Measurements from ENCODE around the gene ARL15.

Gene ARL15

DNA sequence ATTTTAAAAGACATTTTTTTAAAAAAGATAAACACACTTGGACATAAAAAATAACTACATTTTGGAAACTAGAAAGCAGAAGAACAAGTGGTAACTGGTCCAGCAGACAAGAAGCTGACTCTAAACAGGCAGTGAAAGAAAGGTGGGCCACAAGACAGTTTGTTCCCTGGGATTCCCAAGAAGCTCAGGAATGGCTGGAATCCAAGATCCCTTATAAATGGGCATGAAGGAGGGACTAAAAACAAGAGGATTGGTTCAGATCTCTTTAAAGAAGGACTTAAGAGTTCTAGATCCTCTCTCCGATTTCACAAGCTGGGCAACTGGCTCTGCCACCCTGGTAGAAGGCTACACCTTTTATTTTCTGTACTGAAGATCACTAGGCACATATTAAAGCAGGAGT lies 102.8 kb downstream of the ARL15 start:
- no peak for DNase-seq (ENCODE audit: low read depth)

DNA sequence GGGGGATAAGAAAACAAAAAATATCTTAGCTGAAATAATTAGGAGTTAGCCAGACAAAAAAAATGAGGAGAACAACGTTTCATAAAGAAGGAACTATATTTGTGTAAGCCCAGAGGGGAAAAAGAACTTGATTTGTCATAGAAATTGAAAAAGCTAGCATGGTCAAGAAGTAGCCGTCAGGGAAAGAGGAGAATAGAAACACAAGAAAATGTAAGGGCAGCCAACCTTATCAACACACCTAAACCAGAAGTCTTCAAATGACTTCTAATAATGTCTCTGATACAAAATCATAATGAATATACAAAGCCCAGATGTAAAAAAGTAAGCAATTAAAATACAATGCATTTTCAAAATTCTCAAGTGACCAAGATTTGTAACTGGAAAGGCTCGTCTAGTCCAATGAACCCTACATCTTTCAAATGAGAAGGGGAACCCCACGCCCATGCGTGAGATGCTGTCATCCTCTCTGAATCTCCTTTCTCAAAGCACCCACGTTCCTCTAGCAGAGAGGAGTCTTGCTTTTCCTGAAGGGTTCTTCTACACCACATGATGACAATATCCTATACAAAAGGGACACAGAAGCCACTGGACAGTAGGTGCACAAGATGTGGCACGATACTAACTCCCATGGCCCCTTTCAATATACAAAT lies 103.7 kb downstream of the ARL15 start:
- DNase-seq (ENCODE audit: low read depth): no peak

DNA sequence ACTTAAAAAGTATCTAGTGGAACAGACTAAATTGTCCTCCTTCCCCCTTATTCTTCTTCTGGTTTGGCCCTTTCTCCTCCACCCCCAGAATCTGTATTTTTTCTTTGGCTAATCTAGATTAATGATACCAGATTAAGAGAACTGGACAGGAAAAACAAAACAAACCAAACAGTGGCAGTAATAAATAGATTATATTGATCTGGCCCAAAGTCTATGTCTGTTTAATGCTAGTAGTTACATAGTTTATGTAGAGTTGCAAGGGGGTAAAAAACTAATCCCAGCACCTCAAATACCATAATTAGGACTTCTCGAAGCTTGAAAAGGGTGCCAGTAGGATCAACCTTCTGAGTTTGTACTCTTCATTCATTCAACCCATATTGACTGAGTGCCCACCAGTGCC lies 104.5 kb downstream of the ARL15 start:
- no peak for DNase-seq (ENCODE audit: low read depth)

DNA sequence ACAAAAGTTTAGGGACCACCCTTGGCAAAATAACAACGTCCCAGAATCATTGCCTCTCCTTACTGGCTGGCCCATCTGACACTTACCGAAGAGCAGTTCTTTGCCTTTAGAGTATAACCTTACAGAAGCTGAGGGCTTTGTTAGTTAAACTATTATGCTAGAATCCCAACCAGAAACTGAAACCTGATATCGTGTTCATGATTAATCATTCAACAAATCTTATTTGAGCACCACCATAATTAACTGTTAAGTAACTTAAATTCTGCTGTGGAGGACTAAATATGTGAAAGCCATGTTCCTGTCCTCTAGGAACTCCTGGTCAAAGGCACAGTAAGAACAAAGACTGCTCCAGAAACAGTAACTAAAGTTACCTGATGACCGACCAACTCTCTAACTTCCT lies 104.9 kb downstream of the ARL15 start:
- DNase-seq (ENCODE audit: low read depth): no peak

DNA sequence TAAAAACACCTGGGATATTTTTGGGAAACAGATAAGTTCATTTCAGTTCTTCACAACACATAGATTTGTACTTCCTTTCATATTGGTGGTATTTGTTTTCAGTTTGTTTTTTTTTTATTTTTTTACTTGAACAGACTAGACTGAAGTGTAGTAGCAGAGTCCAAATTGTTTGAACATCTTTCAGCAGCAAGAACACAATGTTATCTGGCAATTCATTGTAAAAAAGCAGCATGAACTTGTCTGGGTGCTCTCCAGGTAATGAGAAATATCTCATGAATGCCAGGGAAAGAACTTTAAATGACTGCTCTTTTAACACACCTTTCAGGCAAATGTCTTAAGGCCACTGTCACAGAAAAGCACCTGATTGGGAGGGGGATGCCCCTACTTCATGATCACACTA lies 113.4 kb downstream of the ARL15 start:
- DNase-seq (ENCODE audit: low read depth): no peak

DNA sequence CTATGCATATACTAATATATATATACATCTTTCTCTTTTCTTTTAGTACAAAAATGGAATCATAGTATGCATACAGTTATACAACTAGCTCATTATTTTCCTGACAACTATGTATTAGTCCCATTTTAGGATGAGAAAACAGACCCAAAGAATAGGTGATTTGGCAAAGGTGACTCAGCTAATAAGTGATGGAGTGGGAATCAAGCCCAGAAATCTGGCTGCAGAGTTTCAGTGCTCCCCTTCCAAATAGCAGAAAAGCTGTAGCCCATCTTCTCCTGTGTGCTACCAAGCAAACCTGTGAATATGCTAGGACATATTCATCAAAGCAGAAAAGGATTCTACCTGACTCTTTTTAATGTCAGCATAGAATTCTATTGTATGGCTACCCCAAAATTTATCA lies 114.7 kb downstream of the ARL15 start:
- no peak for DNase-seq (ENCODE audit: low read depth)

DNA sequence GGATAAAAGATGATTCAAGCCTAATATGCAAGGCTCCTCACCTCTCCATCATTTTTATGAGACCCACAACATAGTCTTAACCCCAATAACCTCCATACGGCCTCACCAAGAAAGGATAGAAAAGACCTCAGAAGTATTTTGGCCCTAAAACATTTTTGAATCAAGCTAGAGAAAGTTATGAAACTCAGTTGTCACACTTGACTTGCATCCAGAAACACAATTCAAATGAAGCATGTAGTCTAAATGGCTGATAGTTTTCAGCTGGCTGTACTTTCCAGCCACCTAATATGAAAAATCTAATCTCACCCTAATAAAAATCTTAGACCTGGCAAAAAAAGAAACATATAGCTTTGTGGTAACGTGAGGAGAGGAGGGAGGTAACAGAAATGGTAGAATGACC lies 116.1 kb downstream of the ARL15 start:
- no peak for DNase-seq (ENCODE audit: low read depth)

DNA sequence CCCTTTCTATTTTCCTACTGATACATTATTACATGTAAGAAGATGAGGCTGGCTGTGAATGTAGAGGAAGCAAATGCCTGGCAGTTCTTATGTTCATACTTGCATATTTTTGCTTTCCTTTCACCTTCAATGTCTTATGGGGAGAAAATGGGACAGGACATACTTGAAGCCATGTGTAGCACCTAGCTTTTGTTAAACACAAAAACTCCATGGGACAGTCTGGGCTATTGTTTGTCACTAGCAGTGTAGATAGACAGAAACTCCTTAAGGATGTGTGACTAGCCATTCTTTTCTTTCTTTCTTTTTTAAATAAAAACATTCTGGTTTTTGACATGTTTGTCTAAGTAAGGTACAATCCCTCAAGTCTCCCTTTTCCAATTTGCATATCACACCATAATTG lies 122.7 kb downstream of the ARL15 start:
- no peak for DNase-seq (ENCODE audit: low read depth)

DNA sequence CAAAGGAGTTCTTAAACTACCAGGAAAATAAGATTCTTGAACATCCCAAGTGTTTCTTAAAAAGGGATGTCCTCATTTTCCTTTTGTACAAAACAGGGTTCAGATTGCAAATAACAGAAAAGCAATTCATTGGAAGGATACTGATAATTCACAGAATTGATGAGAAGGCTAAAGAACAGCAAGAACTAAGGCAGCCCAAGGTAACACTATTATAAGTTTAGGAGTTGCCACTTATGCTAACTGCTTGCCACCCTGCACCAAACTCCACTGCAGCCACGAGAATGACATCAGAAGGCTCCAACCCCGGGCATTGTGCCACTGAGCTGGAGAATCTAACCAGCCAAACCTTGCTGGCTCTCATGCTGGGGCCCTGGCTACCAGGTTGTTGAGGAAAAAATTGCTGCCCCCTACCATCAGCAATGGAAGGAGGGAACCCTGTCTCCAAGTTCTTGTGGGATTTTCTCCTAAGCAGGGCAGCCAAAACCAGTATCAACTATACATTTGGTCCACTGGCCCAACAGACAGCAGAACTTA lies 123.4 kb downstream of the ARL15 start:
- DNase-seq (ENCODE audit: low read depth): no peak

DNA sequence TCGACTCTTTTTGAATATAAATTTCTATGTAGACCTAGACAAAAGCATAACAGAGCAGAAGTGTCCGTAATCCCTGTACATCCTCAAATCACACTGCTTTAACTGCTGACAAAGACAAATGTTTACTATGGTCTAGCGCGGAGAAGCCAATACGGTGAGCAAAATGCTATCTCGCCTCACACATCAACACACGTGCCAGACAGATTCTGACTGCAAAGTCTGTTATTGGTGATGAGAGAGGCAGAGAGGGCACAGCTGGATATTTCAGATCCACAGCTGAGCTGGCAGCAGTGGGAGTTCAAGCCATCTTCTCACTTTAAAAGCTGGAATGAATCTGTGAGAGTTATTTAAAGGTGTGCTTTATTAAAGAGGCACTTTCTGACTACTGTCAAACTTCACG lies 124.3 kb downstream of the ARL15 start:
- DNase-seq (ENCODE audit: low read depth): no peak

DNA sequence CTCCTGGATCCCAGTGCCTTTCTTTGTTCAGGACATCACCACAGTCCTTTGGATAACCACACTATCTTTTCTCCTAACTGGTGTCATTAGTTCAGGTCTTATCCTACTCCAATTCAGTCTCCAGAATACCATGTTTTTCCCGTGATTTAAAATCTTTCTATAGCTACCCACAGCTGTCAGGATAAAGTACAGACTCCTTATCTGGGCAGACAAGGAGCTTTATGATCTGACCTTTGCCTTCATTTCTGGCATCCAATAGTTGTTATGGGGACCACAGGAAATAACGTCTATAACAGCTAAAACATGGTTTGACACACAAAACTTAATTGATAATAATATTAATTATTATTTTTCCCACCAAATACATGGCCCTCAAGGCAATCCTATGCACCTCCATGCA lies 125.6 kb downstream of the ARL15 start:
- DNase-seq (ENCODE audit: low read depth): no peak

DNA sequence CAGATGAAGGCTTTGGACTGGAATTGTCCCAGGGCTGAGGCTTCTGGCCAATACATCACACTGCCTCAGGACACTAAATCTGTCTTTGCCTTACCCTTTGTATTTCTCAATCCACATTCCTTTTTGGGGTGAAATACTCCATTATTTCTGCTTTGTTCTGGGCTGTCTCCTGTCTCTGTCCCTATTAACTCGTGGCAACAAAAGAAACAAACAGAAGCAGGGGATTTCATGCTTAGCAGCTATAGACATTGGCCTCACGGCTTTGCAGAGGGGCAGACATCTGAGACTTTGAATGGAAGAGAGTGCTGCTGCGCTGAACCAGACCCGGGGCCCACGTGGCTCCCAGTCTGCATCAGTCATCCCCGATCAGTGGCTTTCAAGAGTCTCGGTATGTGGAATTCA lies 129.7 kb downstream of the ARL15 start:
- DNase-seq (ENCODE audit: low read depth): peak; percentile 57

DNA sequence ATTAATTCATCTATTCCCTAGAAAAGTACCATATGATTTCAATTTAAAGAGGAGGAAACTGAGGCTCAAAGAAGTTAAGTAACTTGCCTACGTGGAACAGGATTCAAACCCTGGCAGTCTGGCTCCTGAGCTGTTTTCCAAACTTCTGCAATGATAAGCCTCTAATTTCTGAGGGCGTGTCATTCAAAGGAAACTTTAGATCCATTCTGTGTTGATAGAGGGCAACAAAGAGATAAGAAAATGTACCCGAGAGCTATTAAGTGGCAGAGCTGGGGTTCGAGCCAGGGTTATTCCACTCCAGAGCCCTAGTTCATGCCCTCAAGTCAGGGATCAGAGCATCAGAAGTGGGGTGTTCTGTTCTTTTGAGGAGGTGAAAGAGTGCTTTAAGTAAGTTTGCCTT lies 131.4 kb downstream of the ARL15 start:
- no peak for DNase-seq (ENCODE audit: low read depth)

DNA sequence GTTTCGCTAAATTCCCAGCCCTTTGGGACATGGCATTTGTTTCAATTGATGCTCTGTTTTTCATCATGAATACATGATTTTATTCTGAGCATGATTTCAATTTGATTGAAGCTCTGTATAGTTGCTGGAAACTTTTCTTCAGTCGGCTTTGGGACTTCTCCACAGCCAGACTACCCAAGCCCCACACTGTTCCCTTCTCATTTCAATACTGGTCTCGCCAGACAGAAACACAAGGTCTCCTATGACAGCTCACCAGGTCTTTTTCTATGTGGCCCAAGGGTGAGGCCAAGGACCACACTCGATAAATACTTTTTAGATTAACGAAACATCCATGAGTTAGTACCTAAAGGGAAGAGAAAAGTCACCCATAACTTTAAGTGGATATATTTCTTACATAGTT lies 132.2 kb downstream of the ARL15 start:
- DNase-seq (ENCODE audit: low read depth): no peak

DNA sequence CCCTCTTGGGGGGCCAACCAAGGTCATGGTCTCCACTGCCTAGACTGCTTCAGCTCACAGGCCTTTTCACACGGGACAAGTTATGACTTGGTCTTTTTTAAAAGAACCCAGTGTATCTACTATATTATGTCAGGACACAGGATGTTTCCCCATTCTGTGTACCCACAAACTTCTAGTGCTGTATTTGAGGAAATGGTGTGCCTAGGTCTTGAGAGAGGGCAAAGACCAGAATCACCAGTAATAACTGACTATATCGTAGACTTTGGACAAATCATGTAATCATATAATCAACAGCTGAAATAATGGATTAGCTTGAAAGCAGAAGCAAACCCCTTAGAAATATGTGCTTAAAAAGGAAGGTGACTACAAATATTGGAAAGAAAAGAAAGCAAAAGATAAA lies 133.3 kb downstream of the ARL15 start:
- DNase-seq (ENCODE audit: low read depth): no peak

DNA sequence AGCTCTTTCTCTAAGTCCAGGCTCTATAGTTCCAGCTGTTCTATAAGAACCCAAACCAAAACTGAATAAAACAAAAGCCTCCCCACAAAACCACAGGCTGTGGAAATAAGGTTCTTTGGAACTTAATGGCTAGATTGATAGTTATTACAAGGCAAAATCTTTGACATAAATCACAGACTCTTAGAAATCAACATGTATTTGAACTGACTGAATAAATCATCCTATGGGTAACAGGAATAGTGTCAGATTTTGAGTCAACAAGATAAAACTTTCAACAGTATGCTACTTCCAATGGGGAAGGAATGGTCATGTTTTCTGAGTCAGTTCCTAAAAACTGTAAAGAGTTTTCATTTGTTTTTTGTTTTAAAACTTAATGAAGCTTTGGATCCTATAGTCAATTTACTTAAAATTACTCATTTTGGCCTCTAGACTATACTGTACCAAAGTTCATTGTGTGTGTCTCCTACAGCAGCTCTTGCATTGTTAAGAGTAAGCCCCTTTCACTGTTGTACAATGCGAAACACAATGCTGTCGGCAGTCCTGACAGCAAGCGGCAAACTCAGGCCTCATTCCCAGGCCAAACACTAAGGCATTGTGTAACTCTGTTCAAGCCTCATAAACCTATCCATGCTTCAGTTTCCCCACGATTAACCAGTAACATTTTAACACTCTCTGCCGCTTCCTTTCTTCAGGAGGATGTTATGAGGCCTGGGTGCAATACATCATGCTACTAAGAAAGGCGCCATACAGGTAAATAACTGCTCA lies 134.1 kb downstream of the ARL15 start:
- DNase-seq (ENCODE audit: low read depth): peak; percentile 40

DNA sequence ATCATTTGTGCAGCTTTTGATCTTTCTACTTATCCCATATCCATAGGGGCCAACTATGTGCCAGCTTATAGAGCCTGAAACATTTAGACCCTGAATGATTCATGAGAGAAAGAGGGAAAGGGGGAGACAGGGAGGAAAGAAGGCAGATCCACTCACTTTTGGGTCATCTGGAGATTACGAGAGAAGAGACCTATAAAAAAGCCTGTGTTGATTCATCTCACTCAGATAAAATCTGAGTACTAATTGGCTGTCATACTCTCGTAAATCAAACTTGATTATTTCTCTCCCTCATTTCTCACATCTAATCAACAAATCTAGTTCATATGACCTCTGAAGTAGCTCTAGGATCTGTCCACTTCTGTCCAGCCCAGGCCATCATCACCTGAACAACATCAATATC lies 137.1 kb downstream of the ARL15 start:
- no peak for DNase-seq (ENCODE audit: low read depth)

DNA sequence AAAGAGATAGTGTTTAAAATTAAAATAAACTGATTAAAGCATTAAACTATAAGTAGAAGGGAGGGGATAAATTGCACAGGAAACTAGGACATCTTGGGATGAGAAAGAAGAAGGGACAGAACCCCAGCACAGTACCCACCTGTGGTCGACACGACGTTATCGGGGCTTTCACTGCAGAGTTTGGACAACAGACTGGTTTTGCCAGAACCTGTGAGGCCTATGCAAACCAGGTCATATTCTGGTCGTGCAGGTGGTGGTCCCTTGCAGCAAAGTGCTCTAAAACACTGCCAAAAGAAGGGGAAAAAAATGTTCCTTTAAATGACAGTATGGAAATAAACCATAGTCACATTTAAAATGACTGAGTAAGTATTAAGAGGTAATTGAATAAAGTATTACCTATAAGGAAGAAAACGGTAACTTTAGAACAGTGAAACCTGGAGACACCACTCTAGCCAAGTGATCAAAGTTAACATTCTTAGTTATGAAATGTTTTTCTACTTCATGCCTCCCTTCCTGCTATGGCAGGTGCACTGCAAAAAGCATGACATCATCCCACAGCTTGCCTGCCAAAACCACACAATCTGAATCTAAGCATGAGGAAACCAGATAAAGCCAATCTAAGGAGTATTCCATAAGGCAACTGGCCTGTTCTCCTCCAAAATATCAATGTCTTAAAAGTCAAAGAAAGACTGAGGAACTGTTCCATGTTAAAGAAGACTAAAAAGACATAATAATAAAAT lies 138.6 kb downstream of the ARL15 start:
- DNase-seq (ENCODE audit: low read depth): peak; percentile 74

DNA sequence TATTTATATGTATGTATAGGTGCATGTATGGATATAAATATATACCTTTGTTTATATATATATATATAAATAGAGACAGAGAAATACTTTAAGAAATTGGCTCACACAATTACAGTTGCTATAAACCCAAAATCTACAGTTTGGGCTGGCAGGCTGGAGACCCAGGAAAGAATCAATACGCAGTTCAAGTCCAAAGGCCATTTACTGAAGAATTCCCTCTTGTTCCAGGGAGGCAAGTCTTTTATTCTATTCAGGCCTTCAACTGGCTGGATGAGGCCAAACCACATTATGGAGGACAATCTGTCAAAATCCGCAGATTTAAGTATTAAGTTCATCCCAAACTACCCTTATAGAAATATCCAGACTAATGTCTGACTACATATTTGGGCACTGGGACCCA lies 144.7 kb downstream of the ARL15 start:
- no peak for DNase-seq (ENCODE audit: low read depth)

DNA sequence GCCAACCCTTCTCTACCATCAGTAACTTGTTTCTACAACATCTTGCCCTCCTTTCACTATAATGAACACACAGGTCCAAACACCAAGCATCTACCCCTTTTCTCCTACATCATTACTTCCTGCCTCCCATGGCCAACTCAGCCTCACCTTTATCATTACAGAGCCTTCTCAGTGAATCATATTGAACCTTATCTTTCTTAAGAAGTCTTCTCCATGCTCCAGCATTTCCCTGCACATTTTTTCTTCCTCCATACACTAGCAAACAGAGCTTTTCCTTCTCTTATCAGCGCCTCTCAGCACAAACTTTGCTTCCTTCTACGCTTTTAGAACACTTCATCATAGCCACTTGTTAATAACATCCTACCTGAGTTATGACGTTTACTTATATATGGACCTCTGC lies 148.2 kb downstream of the ARL15 start:
- DNase-seq (ENCODE audit: low read depth): no peak

DNA sequence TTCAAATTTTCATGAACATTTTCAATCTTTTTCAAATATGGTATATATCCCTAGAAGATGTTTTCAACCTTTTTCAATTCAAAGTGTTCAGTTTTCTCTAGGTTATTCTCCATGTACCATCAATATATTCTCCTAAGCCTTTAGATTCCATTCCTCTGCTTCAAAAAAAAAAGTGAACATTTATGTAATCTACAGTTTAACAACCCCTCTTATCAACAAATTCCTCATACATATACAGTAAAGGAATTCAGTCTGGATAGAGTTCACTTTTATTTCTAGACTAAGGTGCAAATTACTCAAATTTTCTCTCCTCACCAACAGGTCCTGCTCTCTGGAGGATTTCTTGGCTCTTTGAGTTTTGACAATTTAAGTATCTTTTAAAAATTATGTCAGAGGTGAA lies 150.0 kb downstream of the ARL15 start:
- DNase-seq (ENCODE audit: low read depth): no peak

DNA sequence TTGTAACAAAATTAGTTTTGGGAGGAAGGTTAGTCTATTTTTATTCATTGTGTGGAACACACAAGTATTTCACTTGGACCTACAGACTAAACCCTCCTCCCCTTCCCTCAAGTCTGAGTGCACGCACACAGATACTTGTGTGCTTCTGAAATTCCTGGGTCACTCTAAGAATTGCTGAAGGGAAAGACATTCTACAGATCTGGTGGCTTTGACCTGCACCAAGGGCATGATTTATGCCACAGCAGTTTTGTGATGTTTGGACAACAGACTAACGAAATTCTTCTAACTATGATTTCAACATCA lies 150.5 kb downstream of the ARL15 start:
- no peak for DNase-seq (ENCODE audit: low read depth)

DNA sequence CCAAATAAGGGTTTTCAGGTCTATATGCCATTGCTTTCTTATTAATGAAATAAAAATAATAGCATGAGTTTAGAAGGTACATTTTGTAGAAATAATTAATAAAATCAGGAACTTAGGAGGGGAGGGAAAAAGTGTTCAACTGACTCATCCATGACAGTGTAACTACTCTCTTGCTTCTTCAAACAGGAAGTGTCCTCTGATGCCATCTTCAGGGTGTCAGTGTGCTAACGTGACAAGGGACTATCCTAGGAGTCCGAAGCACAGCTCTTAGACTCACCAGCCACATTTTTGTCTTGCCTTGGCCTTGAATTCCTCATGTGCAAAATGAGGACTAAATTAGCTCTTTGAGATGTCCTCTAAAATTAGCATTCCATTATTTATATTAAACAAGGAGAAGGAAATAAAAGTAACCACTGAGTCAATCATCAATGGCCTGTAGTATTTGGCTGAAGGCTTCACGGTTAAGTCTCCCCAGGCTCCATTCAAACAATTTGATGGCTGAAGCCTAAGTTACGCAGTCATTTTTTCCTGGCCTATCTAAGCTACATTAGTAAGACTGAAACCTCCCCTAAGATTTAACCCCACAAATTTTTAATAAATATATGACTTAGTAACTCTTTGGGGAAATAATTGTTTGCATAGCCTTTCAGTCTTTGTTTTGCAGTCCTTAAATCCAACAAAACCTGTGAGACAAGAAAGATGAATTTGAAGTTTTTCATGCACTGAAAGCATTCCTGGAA lies 151.1 kb downstream of the ARL15 start:
- no peak for DNase-seq (ENCODE audit: low read depth)
